Lower leg skin (tissue), 4 donors: Measurements from ENCODE around the gene PIEZO2. TPM values are rescaled to one million over a fixed set of nuclear protein-coding genes. Genes with fewer than 3 reads are reported as not detected.

ENCODE experiments used
- DNase-seq, 2 donors: peaks; one replicate each; pipeline ENCODE4 v3.0.0-alpha.2; 2019; ENCODE audit warnings: low spot score in 2 of 2
- H3K4me3 ChIP-seq: fragments of 200-600 bp; sonication (generic); 2 replicates; pipeline ENCODE4 v1.5.1; 2017; ENCODE audit warnings: mild to moderate bottlenecking, low read depth; ENCODE audit not compliant: poor library complexity, severe bottlenecking
- CTCF ChIP-seq, 3 donors: fragments of 450-650 bp; IDR thresholded peaks; one replicate each; pipeline ENCODE4 v1.5.1; 2016; ENCODE audit warnings: antibody characterized with exemption in 3 of 3, mild to moderate bottlenecking in 3 of 3, moderate library complexity in 2 of 3
- POLR2A ChIP-seq, 2 donors: fragments of 450-650 bp; IDR thresholded peaks; one replicate each; pipeline ENCODE4 v1.6.1; 2016 to 2017; ENCODE audit warnings: antibody characterized with exemption in 2 of 2, mild to moderate bottlenecking in 1 of 2, moderate library complexity in 1 of 2
- WGBS, 2 donors: methylation state at CpG; one replicate each; pipeline ENCODE4 v1.1.5; 2018; 5-methylcytosine and 5-hydroxymethylcytosine counted together
- intact Hi-C: fragments of 100-400 bp; cut with DNase I; formaldehyde crosslinking; loops from one replicate; pipeline ENCODE4 v1.15.0; 2023; ENCODE audit warnings: low total_unique reads
- total RNA-seq, 4 donors: library from RNA; depleted of rRNA; stranded (reverse); fragments of >200 nt; gene quantifications; one replicate each; pipeline ENCODE4 v1.1.0, GENCODE V29; 2016

The PIEZO2 gene
- total RNA-seq, 4 donors from 2014 or later, result 0.30 to 1.8 (median 0.64) TPM

GRCh38 chr18:10973567-10974203 is 175.7 kb downstream of the PIEZO2 start:
- TF ChIP-seq POLR2A (IDR thresholded peaks at IDR 0.05) (no peak), CTCF (IDR thresholded peaks at IDR 0.05) (no peak)
- 54 to 59% methylated on average over 10 of the region's 10 CpGs for WGBS, 2 donors
- intact Hi-C loops, result no loop called here
- no peak overlapping the region for H3K4me3 ChIP-seq
- DNase-seq, result no peak

GRCh38 chr18:10971717-10972116 is 177.7 kb downstream of the PIEZO2 start:
- WGBS, 2 donors, result 84% methylated on average over 4 of the region's 4 CpGs
- intact Hi-C loops, result no loop called here
- H3K4me3 ChIP-seq, result no peak overlapping the region
- no peak for TF ChIP-seq POLR2A (IDR thresholded peaks at IDR 0.05)
- no peak for TF ChIP-seq CTCF (IDR thresholded peaks at IDR 0.05)
- no peak for DNase-seq

GRCh38 chr18:10965119-10965518 is 184.2 kb downstream of the PIEZO2 start:
- no peak for DNase-seq
- TF ChIP-seq POLR2A (IDR thresholded peaks at IDR 0.05) (no peak), CTCF (IDR thresholded peaks at IDR 0.05) (no peak)
- intact Hi-C loops, result no loop called here
- no peak overlapping the region for H3K4me3 ChIP-seq
- WGBS, 2 donors, result 39 to 45% methylated on average over 2 of the region's 2 CpGs

GRCh38 chr18:10953672-10954071 is 195.7 kb downstream of the PIEZO2 start:
- TF ChIP-seq POLR2A (IDR thresholded peaks at IDR 0.05) (no peak), CTCF (IDR thresholded peaks at IDR 0.05) (no peak)
- no peak for DNase-seq
- 69 to 72% methylated on average over 5 of the region's 5 CpGs for WGBS, 2 donors
- intact Hi-C loops, result no loop called here
- H3K4me3 ChIP-seq, result no peak overlapping the region

GRCh38 chr18:10951631-10952544 is 197.5 kb downstream of the PIEZO2 start:
- WGBS, 2 donors, result 75 to 85% methylated on average over 1 of the region's 1 CpG
- intact Hi-C loops, result no loop called here
- no peak for DNase-seq
- no peak for TF ChIP-seq POLR2A (IDR thresholded peaks at IDR 0.05)
- no peak for TF ChIP-seq CTCF (IDR thresholded peaks at IDR 0.05)
- no peak overlapping the region for H3K4me3 ChIP-seq
